Measurements from ENCODE around the gene SWAP70. TPM values are rescaled to one million over a fixed set of nuclear protein-coding genes. Genes with fewer than 3 reads are reported as not detected.

The SWAP70 gene
- total and polyA plus RNA-seq, 10 of the 15 experiments (the other 5 are each of a cell fraction or from before 2014, with no cell fraction given), result 20.6 to 62.4 (median 41.7) TPM

DNA sequence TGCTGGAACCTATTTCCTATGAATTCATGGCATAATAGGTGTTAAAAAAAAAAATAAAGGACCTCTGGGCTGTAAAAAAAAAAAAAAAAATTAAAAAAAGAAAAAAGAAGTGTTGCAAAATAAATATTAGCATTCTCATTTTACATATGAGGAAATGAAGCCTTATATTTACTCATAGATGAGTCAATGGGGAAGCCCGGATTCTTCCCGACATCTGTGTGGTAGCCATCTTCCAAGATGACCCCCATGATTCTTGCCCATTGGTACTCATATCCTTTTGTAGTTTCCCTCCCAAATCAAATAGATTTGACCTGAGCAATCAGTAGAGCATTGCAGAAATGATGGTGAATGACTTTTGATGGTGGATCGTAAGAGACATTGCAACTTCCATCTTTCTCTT is 3.0 kb upstream of the SWAP70 start:
- no TSS peak for BruUV-seq (replicated peaks)
- Histone ChIP-seq H3K4me3 (no peak overlapping the region), H3K36me3 (ENCODE audit: control insufficient read depth in 2 of 2, insufficient read depth in 2 of 2, low read length in 1 of 2) (no peaks in the 10 kb centered on the region), H3K9ac (ENCODE audit: control insufficient read depth, insufficient read depth, low read length) (no peak overlapping the region), H3K27me3 (replicated peaks in 1 of 2; ENCODE audit: control insufficient read depth in 2 of 2, insufficient read depth in 2 of 2, low read length in 1 of 2) (no peaks in the 10 kb centered on the region), H2AFZ (ENCODE audit: control insufficient read depth, low read depth, low read length) (no peak overlapping the region), H3K9me3 (replicated peaks; ENCODE audit: control insufficient read depth, insufficient read depth, low read length) (peaks cover 4% of the 10 kb centered on the region; the same call in 2 of the 3 replicates), H4K20me1 (ENCODE audit: control insufficient read depth, insufficient read depth) (no peaks in the 10 kb centered on the region), H3K79me2 (ENCODE audit: control insufficient read depth, insufficient read depth, low read length) (peaks cover 25% of the 10 kb centered on the region), H3K4me2 (ENCODE audit: control insufficient read depth, insufficient read depth) (no peak overlapping the region), H3K27ac (ENCODE audit: control insufficient read depth, insufficient read depth) (no peak overlapping the region), H3K4me1 (ENCODE audit: control insufficient read depth, insufficient read depth, low read length) (peaks cover 19% of the 10 kb centered on the region)
- ATAC-seq, result no peak
- RAD21 ChIA-PET (ENCODE audit: unreplicated experiment), result no interaction called here
- SMC1A ChIA-PET (ENCODE audit: uncharacterized antibody, unreplicated experiment), result interaction anchor here (1.0 kb wide), 1 partner anchor 88 kb away, joined by 4 read pairs; no protein-coding TSS in a partner anchor
- TF ChIP-seq E2F8 (IDR thresholded peaks at IDR 0.05; ENCODE audit: low read depth, partially characterized antibody) (no peak), CBX5 (IDR thresholded peaks at IDR 0.05; ENCODE audit: low read depth) (no peak), BMI1 (IDR thresholded peaks at IDR 0.05; ENCODE audit: borderline replicate concordance) (no peak), YY1 (IDR thresholded peaks at IDR 0.05; ENCODE audit: low read depth, low read length) (0 out of 2 replicates have a peak, but pooled peaks have one; percentile 52)
- CTCF ChIA-PET, result interaction anchor here (0.6 to 1.4 kb wide), 3 partner anchors 47 to 76 kb away, joined by 3 to 4 read pairs (median 3); no protein-coding TSS in a partner anchor
- no peak for FAIRE-seq
- no peak for DNase-seq (ENCODE audit: low read depth, low spot score)
- in situ Hi-C loops (cut with MboI), result no loop called here
- intact Hi-C loops (cut with micrococcal nuclease; ENCODE audit: unreplicated experiment), result loop anchor here (5.0 kb wide), 1 partner anchor 86 kb away; no protein-coding TSS in a partner anchor
- POLR2A ChIA-PET, result interaction anchor here (0.7 kb wide), 1 partner anchor 65 kb away, joined by 4 read pairs; no protein-coding TSS in a partner anchor
- 21% methylated on average over 3 of the region's 3 CpGs for WGBS (ENCODE audit: insufficient coverage, insufficient replicate concordance, low lambda C conversion rate, missing lambda C conversion rate)

All from GM12878 (cell line).